ENCODE measurements around the gene B3GALT5.

- no peak for TF ChIP-seq EP300 (IDR thresholded peaks at IDR 0.05)
- TF ChIP-seq REST (IDR thresholded peaks at IDR 0.05) = no peak
Observed at GRCh38 chr21:39714331-39714730, 101.6 kb downstream of the B3GALT5 start.
